Measurements from ENCODE around the gene OSGEP. TPM values are rescaled to one million over a fixed set of nuclear protein-coding genes. Genes with fewer than 3 reads are reported as not detected.

OSGEP gene
- total RNA-seq, 1 donor from 2014 or later: 38.8 TPM

DNA sequence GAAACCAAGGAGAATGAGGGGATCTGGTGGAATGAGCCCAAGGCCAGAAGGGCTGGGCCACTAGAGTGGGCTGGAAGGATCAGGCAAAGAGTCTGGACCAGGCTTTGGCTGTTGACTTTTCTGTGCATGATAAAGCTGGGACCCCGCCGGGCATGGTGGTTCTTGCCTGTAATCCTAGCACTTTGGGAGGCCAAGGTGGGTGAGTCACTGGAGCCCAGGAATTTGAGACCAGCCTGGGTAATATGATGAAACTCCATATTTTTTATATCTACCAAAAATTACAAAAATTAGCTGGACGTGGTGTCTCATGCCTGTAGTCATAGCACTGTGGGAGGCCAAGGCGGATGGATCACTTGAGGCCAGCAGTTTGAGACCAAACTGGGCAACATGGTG lies 18.3 kb downstream of the OSGEP start:
- intact Hi-C loops (cut with DNase I): no loop called here
- DNase-seq (ENCODE audit: low spot score): no peak
- no peak for ATAC-seq

DNA sequence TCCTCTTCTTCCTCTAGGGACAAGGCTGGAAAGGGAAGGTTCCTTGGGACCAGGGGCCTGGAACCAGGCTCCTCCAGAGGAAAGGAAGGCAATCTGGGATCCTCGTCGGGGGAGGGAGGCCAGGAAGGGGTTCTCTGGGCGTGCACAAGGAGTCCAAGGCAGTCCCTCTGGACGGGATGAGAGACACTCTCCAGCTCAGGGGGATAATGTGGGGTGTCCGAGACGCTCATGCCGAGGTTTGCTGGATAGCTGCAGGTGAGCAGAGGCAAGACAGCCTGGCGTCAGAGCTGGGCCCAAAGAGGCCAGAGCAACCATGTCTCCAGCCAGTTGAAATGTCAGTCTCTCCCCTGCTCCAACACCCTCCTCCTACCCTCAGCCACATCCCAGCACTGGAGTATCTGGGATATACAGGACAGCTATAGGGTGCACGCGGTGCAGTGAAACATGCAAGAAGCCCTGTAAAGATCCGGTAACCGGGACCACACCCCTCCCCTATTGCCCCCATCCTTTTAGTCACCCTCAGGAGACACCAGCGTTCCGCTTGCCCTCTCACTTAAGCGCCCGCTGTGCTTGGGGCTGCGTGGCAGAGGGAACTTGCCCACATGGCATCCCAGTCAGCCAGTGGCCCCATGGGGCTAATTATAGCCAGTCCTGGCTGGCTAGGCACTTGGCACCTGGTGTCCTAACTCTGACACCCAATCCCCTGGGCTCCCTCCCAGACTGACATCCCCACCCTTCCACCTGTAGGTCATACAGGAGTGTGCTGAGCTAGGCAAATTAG lies 18.8 kb downstream of the OSGEP start, which contains the start of gene KLHL33:
TSS of gene KLHL33 (minus strand) at position 585 of the 781 bp plus-strand sequence. CDS start at position 230, 355 bp downstream.
- DNase-seq (ENCODE audit: low spot score) (no peak), ATAC-seq (peak; percentile 29)
- intact Hi-C loops (cut with DNase I): no loop called here

DNA sequence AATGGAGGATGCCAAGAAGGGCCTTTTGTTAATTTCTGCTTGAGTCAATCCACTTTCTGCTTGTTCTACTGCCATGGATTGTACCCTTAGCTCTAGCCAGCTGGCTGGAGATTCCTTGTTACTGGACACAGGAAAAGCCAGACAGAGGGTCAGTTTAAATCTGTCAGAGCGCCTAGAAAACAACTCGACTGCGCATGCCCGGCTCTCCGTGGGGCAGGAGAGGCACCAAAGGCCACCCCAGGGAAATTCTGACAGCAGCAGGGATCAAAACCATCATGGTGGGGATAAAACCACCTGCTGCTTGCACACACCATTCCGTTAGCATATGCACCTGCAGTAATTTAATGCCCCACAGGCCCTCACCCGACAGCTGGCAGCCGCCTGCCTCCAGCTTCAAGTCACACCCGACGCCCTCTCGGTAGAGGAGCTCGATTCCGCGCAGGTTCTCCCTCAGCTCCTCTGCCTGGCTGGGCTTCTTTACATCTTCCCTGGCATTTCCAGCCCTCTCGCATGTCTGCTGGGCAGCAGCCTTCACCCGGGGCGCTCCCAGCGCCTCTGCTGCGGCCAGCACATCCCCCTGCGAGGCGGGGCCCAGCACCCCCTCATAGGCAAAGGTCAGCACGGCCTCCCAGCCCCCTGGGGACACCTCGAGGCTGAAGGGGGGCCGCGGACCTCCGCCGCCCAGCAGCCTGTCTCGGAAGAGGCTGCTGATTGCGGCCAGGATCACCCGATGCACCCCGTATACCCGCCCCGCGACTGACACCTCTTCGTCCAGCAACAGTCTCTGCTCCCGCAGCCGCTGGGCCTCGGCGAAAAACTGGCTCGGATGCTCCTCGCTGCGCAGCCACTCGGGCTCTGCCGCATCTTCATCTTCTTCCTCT lies 19.7 kb downstream of the OSGEP start:
- DNase-seq (ENCODE audit: low spot score) (peak; percentile 85), ATAC-seq (peak; percentile 93)
- intact Hi-C loops (cut with DNase I): no loop called here

DNA sequence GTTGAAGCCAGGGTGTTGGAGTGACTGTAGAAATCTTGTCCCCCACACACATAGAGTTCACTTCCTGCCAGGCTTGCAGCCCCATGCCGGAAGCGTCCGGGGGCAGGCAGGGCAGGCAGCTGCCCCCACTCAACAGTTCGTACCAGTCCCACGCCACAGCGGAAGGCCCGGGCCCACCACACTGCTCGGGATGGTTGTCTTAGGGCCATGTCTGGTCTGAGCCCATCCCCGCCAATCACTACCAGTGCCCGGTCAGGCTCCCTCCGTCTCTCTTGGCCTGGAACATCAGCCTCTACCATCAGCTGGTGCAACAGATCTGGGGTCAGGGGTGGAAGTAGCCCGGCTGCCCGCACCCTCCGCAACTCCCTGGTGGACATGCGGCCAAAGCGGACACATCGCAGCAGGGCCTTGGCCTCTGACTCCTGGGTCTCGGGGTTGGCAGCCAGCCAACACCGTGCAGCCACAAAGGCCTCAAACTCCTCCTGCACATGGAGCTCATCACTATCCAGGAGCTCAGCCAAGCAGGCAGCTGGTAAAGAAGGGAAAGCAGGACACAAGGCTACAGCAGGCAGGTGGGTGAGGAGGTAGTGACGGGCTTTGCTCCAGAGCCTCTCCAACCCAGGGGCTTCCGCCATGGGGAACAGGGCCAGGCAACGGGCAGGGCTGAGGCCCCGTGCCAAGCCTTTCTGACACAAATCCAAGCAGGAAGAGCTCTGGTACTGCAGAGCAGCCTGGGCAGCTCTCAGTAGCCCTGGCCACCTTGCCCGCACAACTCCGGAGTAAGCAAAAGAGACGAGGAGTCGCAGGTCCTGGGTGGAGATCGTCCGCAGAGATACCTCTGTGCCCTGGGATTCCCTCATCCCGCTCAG lies 24.6 kb downstream of the OSGEP start:
- ATAC-seq: no peak
- intact Hi-C loops (cut with DNase I): no loop called here
- no peak for DNase-seq (ENCODE audit: low spot score)

DNA sequence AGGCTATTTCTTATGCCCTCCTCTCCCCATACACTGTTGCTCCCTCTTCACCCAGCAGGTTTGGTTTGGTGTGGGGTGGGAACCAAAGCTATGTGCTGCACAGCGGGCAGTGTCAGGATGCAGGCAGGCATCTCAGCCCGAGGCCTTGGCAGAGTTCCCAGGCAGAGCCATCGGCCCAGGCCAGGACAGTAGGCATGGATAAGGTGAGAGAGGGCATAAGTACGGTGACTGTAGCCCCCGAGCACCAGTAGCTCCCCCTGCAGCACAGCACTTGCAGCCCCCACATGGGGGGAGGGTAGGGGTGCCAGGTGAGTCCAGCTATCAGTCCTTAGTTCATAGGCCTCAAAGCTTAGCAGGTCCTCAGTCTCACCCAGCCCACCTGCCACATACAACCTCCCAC lies 25.8 kb downstream of the OSGEP start:
- ATAC-seq (no peak), DNase-seq (ENCODE audit: low spot score) (no peak)
- intact Hi-C loops (cut with DNase I): no loop called here

DNA sequence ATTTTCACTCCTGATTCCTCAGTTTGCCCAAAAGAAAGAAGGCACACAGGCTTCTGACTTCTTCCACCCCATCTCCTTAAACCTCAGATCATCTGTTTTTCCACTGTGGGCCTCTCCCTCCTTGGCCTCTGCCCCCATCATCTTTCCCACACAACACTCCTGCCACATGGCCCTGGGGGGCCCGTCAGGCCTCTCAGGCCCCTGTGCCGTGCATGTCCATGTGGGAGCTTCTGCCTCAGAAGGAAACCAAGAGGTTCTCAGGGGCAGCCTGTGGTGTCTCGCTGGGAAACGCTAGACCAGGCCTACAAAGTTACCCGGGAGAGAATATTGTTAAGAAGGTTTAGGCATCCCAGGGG lies 26.6 kb downstream of the OSGEP start:
- no peak for ATAC-seq
- intact Hi-C loops (cut with DNase I): no loop called here
- no peak for DNase-seq (ENCODE audit: low spot score)

DNA sequence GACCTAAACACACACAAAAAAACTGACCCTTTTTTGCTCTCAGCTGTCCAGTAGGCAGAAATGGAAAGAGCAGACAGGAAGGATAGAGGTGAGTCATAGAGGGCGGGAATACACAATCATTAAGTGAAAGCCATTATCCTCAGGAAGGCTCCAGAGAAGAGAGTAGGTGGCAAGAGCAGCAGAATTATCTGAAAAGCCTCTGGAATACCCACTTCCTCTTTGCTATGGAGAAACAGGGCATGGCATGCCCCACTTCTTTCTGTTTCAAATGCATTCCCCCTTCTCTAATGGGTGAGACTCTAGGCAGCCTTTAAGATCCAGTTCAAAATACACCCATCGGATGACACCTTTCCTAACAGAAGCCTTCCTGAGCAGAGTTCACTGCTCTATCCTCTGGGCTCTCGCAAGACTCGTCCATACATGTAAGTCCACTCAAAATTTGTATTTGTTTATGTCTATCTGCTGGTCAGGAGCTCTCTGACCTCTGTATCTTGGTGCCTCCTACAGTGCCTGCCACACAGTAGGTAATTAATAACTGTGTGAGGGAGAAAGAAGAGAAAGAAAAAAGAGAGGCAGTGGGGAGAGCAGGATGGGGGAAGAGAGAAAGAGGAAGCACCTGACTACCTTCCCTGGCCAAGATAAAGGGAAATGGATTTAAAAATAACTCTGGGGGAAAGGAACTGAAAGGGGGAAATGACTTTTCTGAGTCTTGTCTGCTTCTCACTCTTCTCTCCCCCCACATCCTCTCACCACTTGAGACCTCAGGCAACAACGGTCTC lies 27.2 kb downstream of the OSGEP start:
- DNase-seq (ENCODE audit: low spot score): no peak
- peak; percentile 47 for ATAC-seq
- intact Hi-C loops (cut with DNase I): no loop called here

DNA sequence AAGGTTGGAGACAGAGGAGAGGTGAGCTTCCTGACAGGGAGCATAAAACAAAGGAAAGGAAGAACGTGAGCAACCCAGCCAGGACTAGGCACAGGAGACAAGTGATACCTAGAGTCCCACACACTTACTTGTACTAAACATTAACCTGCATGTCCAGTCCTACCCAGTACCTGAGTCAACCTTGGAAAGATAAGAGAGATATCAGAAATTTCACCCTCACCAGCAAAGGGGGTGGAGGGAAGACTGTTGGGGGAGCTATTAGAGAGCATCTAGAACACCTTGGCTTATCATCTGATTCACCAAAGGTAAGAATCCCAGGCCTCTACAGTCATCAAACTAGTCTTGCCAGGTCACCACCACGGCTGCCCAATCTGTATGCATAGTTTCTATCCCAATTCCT lies 29.8 kb downstream of the OSGEP start:
- ATAC-seq (no peak), DNase-seq (ENCODE audit: low spot score) (no peak)
- intact Hi-C loops (cut with DNase I): no loop called here

DNA sequence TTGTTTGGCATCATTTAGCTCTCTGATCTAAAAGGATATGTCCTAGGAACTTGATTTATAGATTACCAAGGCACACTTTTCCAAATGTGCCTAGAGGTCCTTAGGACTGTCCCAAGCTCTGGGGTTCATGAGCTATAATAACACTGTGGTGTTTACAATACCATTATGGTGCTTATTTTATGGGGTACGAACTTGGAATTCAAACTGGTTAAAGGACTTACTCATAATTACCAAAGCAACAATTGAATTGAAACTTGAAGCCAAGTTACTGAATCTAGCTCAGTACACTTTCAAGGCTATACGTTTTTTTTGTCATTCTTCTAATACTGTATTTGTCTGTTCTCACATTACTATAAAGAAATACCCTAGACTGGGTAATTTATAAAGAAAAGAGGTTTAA lies 31.7 kb downstream of the OSGEP start:
- ATAC-seq: no peak
- DNase-seq (ENCODE audit: low spot score): no peak
- intact Hi-C loops (cut with DNase I): no loop called here

DNA sequence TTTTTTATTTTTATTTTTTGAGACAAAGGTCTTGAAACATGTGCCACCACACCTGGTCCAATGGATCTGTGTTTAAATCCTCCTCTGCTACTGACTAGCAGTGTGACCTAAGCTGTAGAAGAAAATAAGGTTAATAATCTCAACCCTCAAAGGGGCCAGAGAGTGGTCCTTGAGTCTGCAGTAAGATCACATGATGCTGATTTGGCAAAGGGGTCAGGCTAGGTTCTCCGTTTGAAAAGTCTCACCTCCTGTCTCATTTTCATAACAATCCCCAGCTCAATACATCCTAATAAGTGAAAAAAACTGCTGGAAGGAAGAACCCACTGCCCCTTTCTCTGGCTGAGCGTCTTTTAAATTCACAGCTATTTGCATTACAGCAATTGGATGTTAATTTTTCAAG lies 33.3 kb downstream of the OSGEP start:
- intact Hi-C loops (cut with DNase I): no loop called here
- DNase-seq (ENCODE audit: low spot score): no peak
- no peak for ATAC-seq

DNA sequence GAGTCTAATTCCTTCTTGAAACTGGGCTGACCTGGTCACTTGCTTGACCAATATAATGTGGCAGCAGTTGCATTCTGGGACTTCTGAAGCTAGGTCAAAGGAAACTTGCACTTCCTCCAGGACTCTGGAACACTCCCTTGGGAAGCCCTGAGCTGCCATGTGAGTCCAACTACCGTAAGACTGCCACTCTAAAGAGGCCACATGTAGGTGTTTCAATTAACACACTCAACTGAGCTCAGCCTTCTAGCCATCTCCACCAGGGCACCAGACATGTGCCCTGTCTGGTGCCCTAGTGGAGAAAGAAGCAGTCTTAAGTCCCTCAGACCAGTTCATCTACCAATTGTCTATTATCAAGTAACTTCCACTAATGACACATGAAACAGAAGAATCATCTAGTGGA lies 35.2 kb downstream of the OSGEP start:
- intact Hi-C loops (cut with DNase I): no loop called here

DNA sequence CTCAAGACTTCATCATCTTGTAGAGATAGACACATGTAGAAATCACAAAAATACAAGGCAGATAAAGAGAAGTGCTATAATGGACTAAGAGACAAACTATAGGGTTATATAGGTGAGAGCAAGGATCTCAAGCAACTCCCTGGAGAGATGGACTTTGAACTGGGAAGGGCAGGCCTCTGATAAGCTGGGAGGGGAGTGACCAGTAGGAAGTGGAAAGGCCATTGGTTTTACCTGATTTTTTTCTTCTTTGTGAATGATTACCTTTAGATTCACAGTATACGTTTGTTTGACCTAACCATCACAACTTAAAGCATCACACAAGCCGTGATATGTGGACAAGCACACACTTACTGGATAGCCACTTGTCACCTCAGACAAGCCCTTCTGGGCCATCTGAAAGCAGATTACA lies 36.1 kb downstream of the OSGEP start:
- ATAC-seq: no peak
- intact Hi-C loops (cut with DNase I): no loop called here
- no peak for DNase-seq (ENCODE audit: low spot score)

More for the DNA sequence above, 35.2 kb downstream of the OSGEP start:
- ATAC-seq: no peak
- DNase-seq (ENCODE audit: low spot score): no peak

DNA sequence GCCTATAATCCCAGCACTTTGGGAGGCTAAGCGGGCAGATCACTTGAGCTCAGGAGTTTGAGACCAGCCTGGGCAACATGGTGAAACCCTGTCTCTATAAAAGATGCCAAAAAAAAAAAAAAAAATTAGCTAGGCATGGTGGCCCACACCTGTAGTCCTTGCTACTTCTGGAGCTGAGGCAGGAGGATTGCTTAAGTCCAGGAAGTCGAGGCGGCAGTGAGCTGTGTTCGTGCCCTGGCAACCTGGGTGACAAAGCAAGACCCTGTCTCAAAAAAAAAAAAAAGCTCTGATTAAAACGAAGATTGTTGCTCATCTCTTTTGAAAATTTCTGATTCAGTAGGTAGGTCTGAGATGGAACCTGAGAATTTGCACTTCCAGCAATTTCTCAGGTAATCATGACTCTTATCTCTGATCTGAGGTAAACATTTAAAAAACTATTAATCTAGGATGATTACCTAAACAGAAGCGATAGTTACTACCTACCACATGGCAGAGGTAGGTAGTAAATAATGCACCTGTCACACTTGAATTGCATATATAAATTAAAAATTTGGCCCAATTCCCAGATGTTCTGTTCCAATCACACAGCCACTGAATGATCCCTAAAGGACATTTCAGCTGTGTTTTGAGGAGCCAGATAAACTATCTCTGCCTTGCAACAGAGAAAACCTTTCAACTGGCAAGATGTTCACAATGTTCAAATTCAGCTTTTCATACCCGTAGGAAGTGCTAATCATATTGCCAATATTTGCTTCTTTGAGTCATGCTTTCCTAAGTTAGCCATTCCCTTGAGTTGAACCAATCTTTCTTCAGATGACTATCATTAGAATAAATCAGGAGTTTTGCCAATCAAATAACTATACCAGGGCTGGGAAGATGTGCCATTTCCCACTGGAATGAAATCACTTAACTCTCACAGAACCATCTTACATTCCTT lies 37.1 kb downstream of the OSGEP start:
- ATAC-seq (no peak), DNase-seq (ENCODE audit: low spot score) (no peak)
- intact Hi-C loops (cut with DNase I): no loop called here

DNA sequence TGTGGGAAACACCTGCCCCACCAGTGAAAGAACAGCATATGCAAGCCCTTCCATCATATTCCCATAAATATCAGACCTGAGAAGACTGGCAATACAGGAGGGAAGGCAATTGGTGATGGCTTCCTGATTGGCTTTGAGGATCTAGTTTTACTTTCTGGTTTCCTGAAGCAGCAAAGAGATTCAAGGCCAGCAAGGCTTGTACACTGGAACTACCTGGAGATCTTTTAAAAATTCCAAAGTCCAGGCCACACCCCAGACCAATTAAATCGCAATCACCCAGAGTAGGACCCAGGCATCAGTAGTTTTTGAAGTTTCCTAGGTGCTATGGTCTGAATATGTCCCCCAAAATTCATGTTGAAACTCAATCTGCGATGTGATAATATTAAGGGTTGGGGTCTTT lies 38.4 kb downstream of the OSGEP start:
- intact Hi-C loops (cut with DNase I): no loop called here
- ATAC-seq: no peak

DNA sequence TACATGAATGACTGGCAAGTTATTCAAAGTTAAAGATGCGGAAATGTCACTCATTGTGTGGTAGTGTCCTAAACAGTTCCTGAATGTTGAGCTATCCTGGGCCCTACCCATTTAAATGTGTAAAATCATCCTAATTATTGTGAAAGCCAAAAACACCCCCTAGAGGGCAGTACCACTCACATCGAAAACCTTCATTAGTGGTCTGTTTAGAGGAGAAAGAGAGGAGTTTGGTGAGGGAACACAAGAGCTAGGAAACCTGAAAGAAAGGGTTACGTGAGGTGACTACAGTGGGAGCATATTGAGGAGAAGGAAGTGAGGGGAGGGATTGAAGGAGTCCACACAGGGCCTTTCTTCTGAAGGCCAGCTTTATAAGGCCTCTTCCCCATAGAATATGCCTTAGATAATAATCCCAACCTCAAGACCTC lies 38.8 kb downstream of the OSGEP start:
- no peak for DNase-seq (ENCODE audit: low spot score)
- intact Hi-C loops (cut with DNase I): no loop called here
- ATAC-seq: peak; percentile 21

More for the DNA sequence above, 38.4 kb downstream of the OSGEP start:
- no peak for DNase-seq (ENCODE audit: low spot score)

DNA sequence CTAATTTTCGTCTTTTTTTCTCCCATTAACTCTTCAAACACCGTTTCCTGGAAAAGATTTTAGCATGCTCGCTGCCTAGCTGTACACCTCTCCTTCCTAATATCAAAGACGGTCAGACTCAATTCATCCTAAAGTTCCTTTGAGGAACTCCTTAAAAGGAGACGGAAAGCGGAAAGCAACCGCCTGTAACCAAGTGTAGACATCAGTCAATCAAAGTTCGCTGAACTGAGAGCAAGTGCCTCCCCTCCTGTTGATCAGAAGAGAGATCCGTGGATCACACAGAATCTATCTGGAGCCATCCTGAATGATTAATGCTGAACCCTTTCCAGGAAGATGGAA lies 40.9 kb downstream of the OSGEP start:
- intact Hi-C loops (cut with DNase I): no loop called here
- peak; percentile 3 for ATAC-seq

DNA sequence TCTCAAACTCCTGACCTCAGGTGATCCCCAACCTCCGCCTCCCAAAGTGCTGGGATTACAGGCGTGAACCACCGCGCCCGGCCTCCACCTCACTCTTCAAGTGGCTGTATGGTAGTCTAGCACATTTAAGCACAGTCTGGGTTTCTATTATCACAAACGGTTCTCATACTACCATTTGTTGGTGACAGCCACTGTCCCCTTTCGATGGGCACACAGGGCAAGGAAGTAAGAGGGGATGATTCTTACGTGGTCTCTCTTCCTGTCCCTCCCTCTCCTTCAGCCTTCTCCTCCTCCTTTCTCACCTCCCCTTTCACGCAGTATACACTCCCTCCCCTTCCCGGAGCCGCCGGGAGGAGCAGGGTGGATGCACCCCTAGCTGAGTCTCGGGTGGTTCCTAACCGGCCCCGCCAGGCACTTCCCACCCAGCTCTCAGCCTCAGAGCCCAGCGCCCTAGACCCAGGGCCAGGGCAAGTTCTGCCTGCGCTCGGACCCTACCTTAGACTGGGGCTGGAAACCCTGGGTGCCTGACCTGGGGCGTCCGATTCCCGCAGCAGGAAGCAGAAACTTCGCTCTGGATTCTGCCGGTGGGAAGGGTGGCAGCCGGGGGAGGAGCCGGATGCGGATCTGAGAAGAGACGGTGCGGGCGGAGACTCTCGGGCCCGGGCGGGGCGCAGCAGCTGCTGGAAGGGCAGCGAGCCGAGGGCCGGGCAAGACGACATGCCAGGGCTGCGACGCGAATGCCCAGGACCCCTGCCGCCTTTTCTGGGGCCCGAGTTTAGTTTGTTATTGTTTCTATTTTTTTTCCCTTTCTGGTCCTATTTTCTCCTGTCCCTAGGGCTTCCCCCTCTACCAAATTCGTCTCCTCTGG lies 41.5 kb downstream of the OSGEP start, which contains the start of gene TEP1:
TSS of gene TEP1 (minus strand) at position 626 of the 868 bp plus-strand sequence. CDS start 5,062 bp downstream, outside the sequence.
- peak; percentile 92 for DNase-seq (ENCODE audit: low spot score)
- intact Hi-C loops (cut with DNase I): no loop called here
- ATAC-seq: peak; percentile 98

More for the DNA sequence above, 40.9 kb downstream of the OSGEP start:
- no peak for DNase-seq (ENCODE audit: low spot score)
